Dermis blood vessel endothelial cell (primary cell): ENCODE data around the gene PPP2R2B. TPM values are rescaled to one million over a fixed set of nuclear protein-coding genes. Genes with fewer than 3 reads are reported as not detected.

Experiments
- DNase-seq: peaks from one replicate; pipeline ENCODE4 v3.0.0; 2010
- total RNA-seq: library from RNA; depleted of rRNA; stranded (reverse); fragments of >200 nt; gene quantifications from 2 replicates; pipeline ENCODE4 v1.2.3, GENCODE V29; 2014

PPP2R2B gene
- not detected in 2 replicates for total RNA-seq

DNA sequence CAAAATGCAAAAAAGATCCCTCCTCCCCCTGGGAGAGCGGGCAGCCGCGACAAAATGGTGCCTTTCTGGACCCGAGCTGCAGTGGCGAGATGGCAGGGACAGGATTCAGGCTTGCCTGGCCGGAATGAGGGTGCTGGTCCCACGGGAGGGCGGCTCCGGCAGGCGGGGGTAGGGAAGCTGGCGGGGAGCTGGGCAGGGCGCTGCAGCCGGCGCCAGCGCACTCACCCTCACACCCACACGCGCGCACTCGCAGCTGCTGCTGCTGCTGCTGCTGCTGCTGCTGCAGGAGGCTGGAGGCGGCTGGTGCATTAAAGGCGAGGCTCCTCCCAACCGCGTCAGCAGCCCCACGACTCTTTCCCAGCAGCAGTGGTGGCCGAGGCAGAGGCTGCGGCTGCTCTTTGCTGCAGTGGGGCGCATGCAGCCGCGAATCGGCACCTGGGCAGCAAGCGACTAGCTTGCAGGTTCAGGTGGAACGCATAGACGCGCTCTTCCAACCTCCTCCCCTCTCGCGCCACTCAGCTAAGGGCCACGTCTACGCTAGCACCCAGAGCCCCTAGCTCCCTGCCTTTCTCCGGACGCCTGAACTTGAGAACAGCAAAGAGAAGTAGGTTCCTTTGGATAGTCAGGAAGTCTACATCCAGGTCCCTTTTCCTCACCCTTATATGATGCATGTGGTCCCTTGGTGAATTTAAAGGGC lies at the start of gene PPP2R2B:
Gene PPP2R2B (minus strand): TSS at position 282 of the 697 bp plus-strand sequence.
- DNase-seq, result peak; percentile 4

GRCh38 chr5:146924132-146924531 lies 45.6 kb upstream of the PPP2R2B start:
- DNase-seq, result no peak

GRCh38 chr5:146921225-146921624 lies 42.7 kb upstream of the PPP2R2B start:
- no peak for DNase-seq

DNA sequence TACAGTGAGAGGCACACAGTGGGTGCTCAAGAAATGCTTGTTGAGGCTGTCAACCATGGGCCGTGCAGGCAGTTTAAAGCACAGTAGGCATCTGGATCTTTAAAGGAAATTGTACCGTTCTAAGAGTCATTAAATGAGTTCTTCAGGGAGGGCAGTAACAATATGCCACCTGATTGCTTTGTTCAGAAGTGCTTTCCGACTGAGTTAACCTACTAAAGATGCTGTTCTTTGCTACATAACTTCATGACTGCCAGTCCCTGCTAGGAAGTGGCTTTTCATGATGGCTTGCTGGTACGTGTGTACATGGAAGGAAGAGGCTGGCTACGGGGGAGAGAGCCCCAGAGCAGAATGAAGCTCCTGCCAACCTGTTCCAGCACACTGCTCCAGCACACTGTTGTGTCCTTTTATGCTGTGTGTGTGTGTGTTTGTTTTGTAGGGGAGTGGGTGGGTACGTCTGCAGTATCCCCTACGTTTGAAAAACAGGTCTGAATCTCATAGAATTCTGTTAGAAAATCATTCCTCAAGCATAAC lies 41.9 kb upstream of the PPP2R2B start:
- DNase-seq, result no peak

DNA sequence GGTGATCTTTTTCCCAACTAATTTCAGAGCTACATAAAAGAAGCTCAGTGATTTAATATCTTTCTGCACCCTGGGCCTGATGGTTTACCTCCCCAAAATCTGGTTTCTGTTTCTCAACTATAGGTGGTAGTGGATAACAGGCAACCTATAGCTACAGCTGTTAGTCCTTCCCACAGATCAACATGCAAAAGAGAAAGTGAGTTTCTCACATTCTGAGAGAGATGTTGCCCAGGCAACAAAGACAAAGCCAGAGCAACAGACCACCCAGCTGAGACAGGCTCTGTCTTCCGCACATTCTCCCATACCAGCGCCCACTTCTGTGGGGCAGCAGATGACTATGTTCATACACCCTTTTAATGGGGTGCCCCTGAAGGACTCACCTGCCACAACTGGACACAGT lies 40.7 kb upstream of the PPP2R2B start:
- DNase-seq, result no peak

GRCh38 chr5:146917931-146918330 lies 39.4 kb upstream of the PPP2R2B start:
- DNase-seq, result no peak

- no peak for DNase-seq
Measured at GRCh38 chr5:146912874-146913273, 34.3 kb upstream of the PPP2R2B start.

GRCh38 chr5:146910239-146910638 lies 31.7 kb upstream of the PPP2R2B start:
- no peak for DNase-seq

GRCh38 chr5:146909255-146910068 lies 30.9 kb upstream of the PPP2R2B start:
- DNase-seq, result no peak

DNA sequence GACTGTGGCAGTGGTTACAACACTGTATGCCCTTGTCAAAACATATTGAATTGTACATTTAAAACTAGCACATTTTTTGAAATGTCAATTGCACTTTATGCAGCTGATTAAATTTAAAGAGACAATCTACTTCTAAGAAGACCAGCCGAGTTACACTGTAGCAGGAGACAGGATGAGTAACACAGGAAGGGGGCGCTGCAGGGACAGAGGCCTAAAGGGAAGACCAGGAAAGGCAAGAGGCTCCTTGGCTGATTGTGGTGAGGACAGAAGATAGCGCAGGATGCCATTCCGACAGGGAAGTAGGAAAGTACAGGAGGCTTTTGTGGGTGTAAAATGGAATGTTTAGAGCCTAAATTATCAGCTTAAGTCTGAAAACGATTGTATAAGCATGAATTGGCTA lies 28.2 kb upstream of the PPP2R2B start:
- no peak for DNase-seq

GRCh38 chr5:146904890-146905289 lies 26.3 kb upstream of the PPP2R2B start:
- no peak for DNase-seq

- no peak for DNase-seq
Measured at GRCh38 chr5:146903789-146904188, 25.2 kb upstream of the PPP2R2B start.

GRCh38 chr5:146902471-146902870 lies 23.9 kb upstream of the PPP2R2B start:
- DNase-seq, result no peak

- no peak for DNase-seq
Measured at GRCh38 chr5:146897061-146897460, 18.5 kb upstream of the PPP2R2B start.

GRCh38 chr5:146894753-146895521 lies 16.4 kb upstream of the PPP2R2B start:
- DNase-seq, result no peak

DNA sequence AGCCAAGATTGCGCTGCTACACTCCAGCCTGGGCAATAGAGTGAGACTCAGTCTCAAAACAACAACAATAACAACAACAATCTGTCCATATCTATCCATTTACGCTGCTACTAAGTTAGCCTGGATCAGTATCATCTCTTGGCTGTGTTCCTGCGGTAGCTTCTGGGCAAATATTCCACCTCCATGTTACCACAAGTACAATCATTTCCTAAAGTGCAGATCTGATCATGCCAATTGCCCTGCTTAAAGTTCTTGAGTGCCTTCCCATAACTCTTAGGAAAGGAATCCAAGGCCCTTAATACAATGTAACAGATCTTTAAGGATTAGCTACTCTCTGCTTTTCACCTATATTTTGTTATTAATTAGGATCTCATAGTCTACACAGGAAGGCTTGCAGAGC lies 15.4 kb upstream of the PPP2R2B start:
- DNase-seq, result no peak

DNA sequence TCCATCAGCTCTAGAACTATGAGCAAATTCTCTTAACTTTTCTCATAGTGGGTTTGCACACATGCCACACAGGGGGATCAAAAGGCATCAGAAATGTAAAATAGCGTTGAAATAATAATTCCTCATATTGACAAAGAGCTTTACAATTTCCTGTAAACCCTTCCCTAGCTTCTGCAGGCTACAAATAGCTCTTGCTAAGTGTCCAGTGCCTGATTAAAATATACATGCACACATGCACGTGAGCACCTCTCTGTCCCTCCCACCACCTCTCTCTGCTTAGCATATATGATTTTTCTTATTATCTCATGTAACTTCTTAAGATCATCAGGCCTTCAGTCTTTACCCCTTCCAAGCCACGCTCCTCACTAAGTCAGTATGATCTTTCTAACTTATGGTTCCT lies 13.7 kb upstream of the PPP2R2B start:
- no peak for DNase-seq

DNA sequence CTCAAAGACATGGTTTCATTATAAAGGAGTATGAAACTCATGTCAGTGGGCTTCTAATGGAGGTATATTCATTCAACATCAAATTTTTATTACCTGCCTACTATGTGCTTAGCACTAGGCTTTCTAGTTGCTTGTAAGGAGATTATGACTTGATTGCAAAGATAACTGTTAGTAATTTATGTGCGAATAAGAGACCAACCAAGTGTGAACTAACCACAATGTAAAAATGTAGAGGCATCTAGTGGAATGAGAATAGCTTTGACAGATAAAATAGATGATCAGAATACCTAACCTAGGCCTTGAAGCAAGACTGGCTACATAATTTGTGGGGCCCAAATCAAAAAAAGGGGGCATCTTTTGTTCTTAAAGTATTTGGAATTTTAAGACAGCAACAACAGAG lies 13.0 kb upstream of the PPP2R2B start:
- DNase-seq, result no peak

DNA sequence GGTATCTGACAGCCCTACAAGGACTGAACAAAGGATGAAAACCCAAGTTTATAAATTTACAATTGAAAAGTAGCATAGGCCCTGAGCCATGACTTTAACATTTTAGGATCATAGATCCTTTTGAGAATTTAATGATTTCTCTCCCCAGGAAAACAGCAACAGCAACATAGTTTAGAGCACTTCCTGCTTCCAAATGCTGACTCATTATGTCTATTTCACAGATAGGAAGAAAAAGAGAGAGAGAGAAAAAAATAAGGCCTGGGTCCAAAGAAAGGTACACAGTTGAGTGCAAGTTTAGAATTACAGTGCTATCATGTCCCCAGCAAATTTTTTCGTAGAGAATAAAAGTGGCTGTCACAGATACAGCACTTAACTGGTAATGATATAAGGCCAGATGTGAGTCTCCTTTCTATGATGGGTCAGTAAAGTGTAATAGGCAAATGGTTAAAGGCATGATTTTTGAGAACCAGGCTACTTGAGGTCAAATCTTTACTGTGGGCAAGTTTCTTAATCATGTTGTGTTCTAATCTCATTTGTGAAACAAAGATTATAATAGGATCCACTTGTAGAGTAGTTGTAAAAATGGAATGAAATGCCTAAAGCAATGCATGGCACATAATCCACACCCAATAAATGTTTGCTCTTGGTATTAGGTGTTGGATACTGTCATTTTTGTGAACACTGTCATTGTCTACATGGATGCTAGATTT lies 12.3 kb upstream of the PPP2R2B start:
- DNase-seq, result no peak

GRCh38 chr5:146890066-146890465 lies 11.5 kb upstream of the PPP2R2B start:
- DNase-seq, result no peak

- no peak for DNase-seq
Measured at GRCh38 chr5:146889169-146889568, 10.6 kb upstream of the PPP2R2B start.

GRCh38 chr5:146888351-146888978 lies 9.9 kb upstream of the PPP2R2B start:
- no peak for DNase-seq
